T-helper 17 cell (primary cell): Measurements from ENCODE around the gene ENPP6. TPM values are rescaled to one million over a fixed set of nuclear protein-coding genes. Genes with fewer than 3 reads are reported as not detected.

Experiments
- ATAC-seq: fragments of 150-1000 bp; cut with Tn5 transposase; 2 replicates; pipeline ENCODE4 v1.10.0; 2021; ENCODE audit warnings: mild to moderate bottlenecking, moderate library complexity
- DNase-seq, 3 donors: peaks; one replicate each; pipeline versions ENCODE4 v3.0.0 to v3.0.0-alpha.2; 2020 to 2021
- H3K9me3 ChIP-seq: one replicate; pipeline ENCODE4 v1.7.0; 2013; ENCODE audit warnings: low read length, mild to moderate bottlenecking; ENCODE audit not compliant: control insufficient read depth, poor library complexity, severe bottlenecking
- H3K27ac Mint-ChIP-seq: one replicate; pipeline ENCODE4 v1.8.0; 2022; ENCODE audit warnings: mild to moderate bottlenecking, moderate library complexity, mixed read lengths
- H3K27me3 Mint-ChIP-seq: one replicate; pipeline ENCODE4 v1.8.0; 2022; ENCODE audit warnings: mixed read lengths
- H3K36me3 Mint-ChIP-seq: one replicate; pipeline ENCODE4 v1.8.0; 2022; ENCODE audit warnings: low read depth, mixed read lengths
- H3K4me1 Mint-ChIP-seq: one replicate; pipeline ENCODE4 v1.8.0; 2022; ENCODE audit warnings: mild to moderate bottlenecking, mixed read lengths
- H3K4me3 Mint-ChIP-seq: one replicate; pipeline ENCODE4 v1.8.0; 2022; ENCODE audit warnings: mild to moderate bottlenecking, moderate library complexity, mixed read lengths
- total RNA-seq, 4 donors: library from RNA in 2 of 4; stranded (reverse) in 2 of 4; gene quantifications; one replicate each; pipeline ENCODE4 v1.2.3 and lab custom pipeline; 2022 to 2026

The ENPP6 gene
- total RNA-seq, 2 donors from 2014 or later, result not detected

- H3K4me1 Mint-ChIP-seq, result peaks cover 6% of the 10 kb centered on the region
- H3K9me3 ChIP-seq, result no peaks in the 10 kb centered on the region
- H3K27ac Mint-ChIP-seq, result no peak overlapping the region
- peaks cover 90% of the 10 kb centered on the region for H3K27me3 Mint-ChIP-seq
- no peak overlapping the region for H3K4me3 Mint-ChIP-seq
- DNase-seq (no peak), ATAC-seq (no peak)
- H3K36me3 Mint-ChIP-seq, result no peaks in the 10 kb centered on the region
These were observed 50.9 kb downstream of the ENPP6 start for GRCh38 chr4:184166736-184167135.

- ATAC-seq (no peak), DNase-seq (no peak)
- peaks cover 90% of the 10 kb centered on the region for H3K27me3 Mint-ChIP-seq
- peaks cover 2% of the 10 kb centered on the region for H3K36me3 Mint-ChIP-seq
- H3K9me3 ChIP-seq, result no peaks in the 10 kb centered on the region
- no peak overlapping the region for H3K4me3 Mint-ChIP-seq
- peaks cover 4% of the 10 kb centered on the region for H3K4me1 Mint-ChIP-seq
- no peak overlapping the region for H3K27ac Mint-ChIP-seq
These were observed 52.4 kb downstream of the ENPP6 start for GRCh38 chr4:184165291-184165690.

- H3K27ac Mint-ChIP-seq, result no peak overlapping the region
- H3K4me3 Mint-ChIP-seq, result no peak overlapping the region
- peaks cover 3% of the 10 kb centered on the region for H3K4me1 Mint-ChIP-seq
- H3K9me3 ChIP-seq, result no peaks in the 10 kb centered on the region
- ATAC-seq (no peak), DNase-seq (no peak)
- H3K36me3 Mint-ChIP-seq, result peaks cover 2% of the 10 kb centered on the region
- peaks cover 83% of the 10 kb centered on the region for H3K27me3 Mint-ChIP-seq
These were observed 53.9 kb downstream of the ENPP6 start for GRCh38 chr4:184163813-184164212.

GRCh38 chr4:184162596-184162995 is 55.1 kb downstream of the ENPP6 start:
- Mint-ChIP-seq H3K36me3 (peaks cover 2% of the 10 kb centered on the region), H3K27ac (no peak overlapping the region), H3K4me3 (no peak overlapping the region), H3K4me1 (peaks cover 2% of the 10 kb centered on the region), H3K27me3 (peaks cover 75% of the 10 kb centered on the region)
- no peaks in the 10 kb centered on the region for H3K9me3 ChIP-seq
- ATAC-seq, result no peak
- DNase-seq, result no peak

GRCh38 chr4:184157322-184157721 is 60.4 kb downstream of the ENPP6 start:
- no peak for DNase-seq
- Mint-ChIP-seq H3K27ac (no peak overlapping the region), H3K27me3 (peaks cover 34% of the 10 kb centered on the region), H3K36me3 (peaks cover 2% of the 10 kb centered on the region), H3K4me3 (no peak overlapping the region), H3K4me1 (no peaks in the 10 kb centered on the region)
- H3K9me3 ChIP-seq, result no peaks in the 10 kb centered on the region
- ATAC-seq, result no peak

- ATAC-seq, result no peak
- H3K27ac Mint-ChIP-seq, result no peak overlapping the region
- no peak overlapping the region for H3K4me3 Mint-ChIP-seq
- peaks cover 25% of the 10 kb centered on the region for H3K27me3 Mint-ChIP-seq
- DNase-seq, result no peak
- H3K9me3 ChIP-seq, result no peaks in the 10 kb centered on the region
- H3K36me3 Mint-ChIP-seq, result peaks cover 2% of the 10 kb centered on the region
- no peaks in the 10 kb centered on the region for H3K4me1 Mint-ChIP-seq
These were observed 61.3 kb downstream of the ENPP6 start for GRCh38 chr4:184156163-184156920.

- Mint-ChIP-seq H3K36me3 (no peaks in the 10 kb centered on the region), H3K4me1 (no peaks in the 10 kb centered on the region), H3K4me3 (no peak overlapping the region), H3K27me3 (peaks cover 18% of the 10 kb centered on the region), H3K27ac (no peak overlapping the region)
- DNase-seq, result no peak
- H3K9me3 ChIP-seq, result no peaks in the 10 kb centered on the region
- no peak for ATAC-seq
These were observed 63.5 kb downstream of the ENPP6 start for GRCh38 chr4:184154199-184154598.

GRCh38 chr4:184153781-184154180 is 63.9 kb downstream of the ENPP6 start:
- no peaks in the 10 kb centered on the region for H3K9me3 ChIP-seq
- DNase-seq (no peak), ATAC-seq (no peak)
- Mint-ChIP-seq H3K27me3 (peaks cover 14% of the 10 kb centered on the region), H3K4me1 (no peaks in the 10 kb centered on the region), H3K36me3 (no peaks in the 10 kb centered on the region), H3K27ac (no peak overlapping the region), H3K4me3 (no peak overlapping the region)

GRCh38 chr4:184151988-184152485 is 65.6 kb downstream of the ENPP6 start:
- ATAC-seq (no peak), DNase-seq (no peak)
- H3K27me3 Mint-ChIP-seq, result peaks cover 19% of the 10 kb centered on the region
- no peaks in the 10 kb centered on the region for H3K4me1 Mint-ChIP-seq
- H3K27ac Mint-ChIP-seq, result peak overlapping the region; percentile 41
- H3K4me3 Mint-ChIP-seq, result no peak overlapping the region
- H3K36me3 Mint-ChIP-seq, result no peaks in the 10 kb centered on the region
- H3K9me3 ChIP-seq, result no peaks in the 10 kb centered on the region

GRCh38 chr4:184150102-184150839 is 67.4 kb downstream of the ENPP6 start:
- peaks cover under 1% of the 10 kb centered on the region for H3K4me1 Mint-ChIP-seq
- H3K27me3 Mint-ChIP-seq, result peaks cover 25% of the 10 kb centered on the region
- no peak overlapping the region for H3K4me3 Mint-ChIP-seq
- DNase-seq, result no peak
- no peak for ATAC-seq
- no peaks in the 10 kb centered on the region for H3K9me3 ChIP-seq
- no peaks in the 10 kb centered on the region for H3K36me3 Mint-ChIP-seq
- H3K27ac Mint-ChIP-seq, result no peak overlapping the region

GRCh38 chr4:184148738-184149637 is 68.7 kb downstream of the ENPP6 start:
- no peaks in the 10 kb centered on the region for H3K36me3 Mint-ChIP-seq

GRCh38 chr4:184147858-184148737 is 69.6 kb downstream of the ENPP6 start:
- ATAC-seq (no peak), DNase-seq (no peak)
- H3K4me3 Mint-ChIP-seq, result no peak overlapping the region
- peaks cover 4% of the 10 kb centered on the region for H3K4me1 Mint-ChIP-seq
- no peaks in the 10 kb centered on the region for H3K9me3 ChIP-seq
- no peak overlapping the region for H3K27ac Mint-ChIP-seq
- H3K27me3 Mint-ChIP-seq, result peaks cover 39% of the 10 kb centered on the region
- H3K36me3 Mint-ChIP-seq, result no peaks in the 10 kb centered on the region

More at GRCh38 chr4:184148738-184149637, 68.7 kb downstream of the ENPP6 start:
- Mint-ChIP-seq H3K4me3 (no peak overlapping the region), H3K27me3 (peaks cover 32% of the 10 kb centered on the region), H3K27ac (no peak overlapping the region), H3K4me1 (peaks cover 3% of the 10 kb centered on the region)
- no peak for DNase-seq
- no peak for ATAC-seq
- no peaks in the 10 kb centered on the region for H3K9me3 ChIP-seq
